Inflammatory macrophage treated with lipopolysaccharide for 4 hours (primary cell): ENCODE data around the gene IFNA5.
A peak's percentile ranks its signal among the peaks of the same experiment; 100 is the strongest.

Source experiments
- DNase-seq: peaks from one replicate; pipeline ENCODE4 v3.0.0-alpha.2; 2020

IFNA5 gene

DNA sequence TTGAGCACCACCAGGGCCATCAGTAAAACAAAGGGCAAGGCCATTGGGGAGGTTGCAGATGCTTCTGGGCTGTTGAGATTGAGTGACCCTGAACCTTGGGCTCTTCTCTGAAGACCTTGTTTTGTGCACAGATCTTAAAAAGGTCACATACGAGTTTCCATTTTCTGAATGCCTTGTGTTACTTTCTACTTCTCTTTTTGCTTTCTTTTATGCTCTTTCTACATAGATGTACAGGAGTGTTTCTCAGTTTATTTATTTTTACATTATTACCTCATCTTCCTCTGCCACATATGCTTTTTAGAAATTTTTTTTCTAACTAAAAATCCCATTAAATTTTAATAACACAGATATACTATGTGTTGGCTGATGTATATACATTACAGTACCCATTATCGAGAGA lies at the start of gene IFNA5:
Gene IFNA5, minus strand, starts transcription at position 101 of the 400 bp plus-strand sequence. Its CDS starts 57 bp downstream, at position 44.
- no peak for DNase-seq

DNA sequence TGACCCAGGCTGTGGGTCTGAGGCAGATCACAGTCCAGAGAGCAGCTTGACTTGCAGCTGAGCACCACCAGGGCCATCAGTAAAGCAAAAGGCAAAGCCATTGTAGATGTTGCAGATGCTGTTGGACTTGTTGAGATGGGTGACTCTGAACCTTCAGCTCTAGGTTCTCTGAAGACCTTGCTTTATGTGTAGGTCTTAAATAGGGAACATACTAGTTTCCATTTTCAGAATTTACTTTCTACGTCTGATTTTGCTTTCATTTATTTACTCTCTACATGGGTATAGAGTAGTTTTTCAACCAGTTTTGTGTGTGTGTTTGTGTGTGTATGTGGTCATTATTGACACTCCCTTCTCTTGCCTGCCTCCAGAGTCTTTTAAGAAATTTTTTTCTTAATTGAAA lies 45.7 kb upstream of the IFNA5 start, which contains the start of gene IFNA6:
Gene IFNA6, minus strand, starts transcription at position 101 of the 400 bp plus-strand sequence. Its CDS starts 0 bp downstream, at position 101.
- no peak for DNase-seq

GRCh38 chr9:21348430-21348970 lies 43.4 kb upstream of the IFNA5 start:
- DNase-seq, result no peak

DNA sequence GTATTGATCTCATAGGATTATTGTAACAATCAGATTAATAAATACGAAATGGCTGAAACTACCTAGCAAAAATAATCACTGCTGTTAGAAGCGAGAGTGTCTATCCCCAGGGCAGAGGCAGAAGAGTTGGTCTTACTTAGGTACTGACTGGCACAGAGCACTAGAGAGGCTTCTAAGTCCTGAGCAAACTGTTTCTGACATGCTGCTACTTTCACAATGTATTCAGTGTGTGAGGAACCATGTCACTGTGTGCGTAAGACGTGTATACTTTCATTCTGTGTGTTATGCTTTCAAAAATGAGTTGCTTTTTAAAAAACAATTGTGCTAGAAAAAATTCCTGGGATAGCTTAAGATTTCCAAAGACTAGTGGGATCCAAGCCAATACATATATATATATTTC lies 35.6 kb upstream of the IFNA5 start:
- DNase-seq, result no peak

GRCh38 chr9:21336457-21336856 lies 31.3 kb upstream of the IFNA5 start:
- no peak for DNase-seq

DNA sequence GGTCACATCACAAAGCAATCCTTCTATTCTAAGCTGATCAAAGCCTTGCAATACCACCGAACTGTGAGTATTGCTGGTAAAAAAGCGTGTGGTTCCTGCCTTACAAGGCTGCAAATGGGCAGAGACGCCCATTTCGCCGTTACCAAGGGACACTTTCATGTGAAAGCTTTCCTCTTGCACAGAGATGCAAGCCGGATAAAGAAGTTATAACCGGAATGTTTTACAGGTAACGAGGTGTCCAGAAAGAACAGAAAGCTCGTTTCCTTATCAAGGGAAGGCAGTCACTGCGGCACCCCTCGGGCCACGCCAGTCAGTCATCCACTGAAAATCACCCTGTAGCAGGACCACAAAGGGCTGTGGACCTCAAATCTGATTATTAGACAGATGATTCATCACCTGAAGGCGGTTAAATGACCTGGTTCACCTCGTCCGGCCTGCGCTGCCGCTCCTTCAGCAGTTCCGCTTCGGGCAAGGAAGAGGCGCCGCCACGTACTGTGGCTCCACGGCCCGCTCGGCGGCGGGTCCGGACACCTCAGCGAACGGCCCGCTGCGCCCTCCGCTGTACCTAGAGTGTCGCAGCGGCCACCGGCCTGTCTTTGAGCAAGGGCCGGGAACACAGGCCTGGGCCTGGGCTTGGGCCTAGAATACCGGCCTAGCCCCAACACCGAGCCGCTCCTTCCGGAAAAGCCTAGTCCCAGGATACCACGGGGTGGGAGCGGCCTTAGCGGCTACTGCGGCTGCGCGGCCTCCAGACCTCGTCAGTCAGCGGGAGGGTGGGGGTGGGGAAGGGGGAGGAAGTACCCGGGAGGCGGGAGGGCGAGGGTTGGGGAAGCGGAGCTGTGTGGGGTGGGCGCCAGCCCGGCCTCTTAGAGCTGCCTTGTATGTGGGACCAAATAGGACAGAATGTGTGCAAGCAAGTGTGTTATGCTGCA lies 29.9 kb upstream of the IFNA5 start, which contains the start of gene KLHL9:
Gene KLHL9, minus strand, starts transcription at position 704 of the 932 bp plus-strand sequence. Its CDS starts 545 bp downstream, at position 159.
- peak; percentile 92 for DNase-seq

DNA sequence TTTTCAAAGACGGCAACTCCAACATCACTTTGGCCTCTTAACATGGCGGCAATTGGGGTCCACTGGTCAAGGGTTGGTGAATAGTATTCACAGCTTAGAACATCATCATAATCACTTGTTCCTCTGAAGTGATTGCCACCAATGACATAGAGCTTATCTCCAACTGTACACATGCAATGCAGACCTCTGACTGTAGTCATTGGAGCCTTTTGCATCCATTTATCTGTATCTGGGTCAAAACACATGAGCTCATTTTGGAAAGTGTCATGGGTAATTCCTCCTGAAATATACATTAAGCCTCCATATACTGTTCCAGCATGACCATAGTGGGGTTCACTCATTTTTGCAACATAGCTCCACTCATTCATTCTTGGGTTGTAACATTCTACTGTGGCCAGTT lies 28.1 kb upstream of the IFNA5 start:
- no peak for DNase-seq

GRCh38 chr9:21331676-21332402 lies 26.7 kb upstream of the IFNA5 start:
- no peak for DNase-seq

GRCh38 chr9:21326526-21327139 lies 21.5 kb upstream of the IFNA5 start:
- peak; percentile 53 for DNase-seq

DNA sequence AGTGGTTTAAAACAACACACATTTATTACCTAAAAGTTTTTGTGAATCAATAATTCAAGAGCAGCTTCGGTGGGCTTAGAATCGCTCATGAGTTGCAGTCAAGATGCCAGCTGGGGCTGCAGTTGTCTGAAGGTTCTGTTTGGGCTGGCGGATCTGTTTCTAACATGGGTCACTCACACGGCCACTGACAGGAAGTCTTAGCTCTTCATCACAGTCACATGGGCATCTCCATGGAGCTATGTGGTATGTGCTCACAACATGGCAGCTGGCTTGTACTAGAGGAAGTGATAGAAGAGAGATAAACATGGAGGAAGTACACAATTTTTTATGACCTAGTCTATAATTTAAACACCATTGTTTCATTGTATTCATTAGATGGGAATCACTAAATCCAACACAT lies 18.9 kb upstream of the IFNA5 start:
- peak; percentile 38 for DNase-seq

DNA sequence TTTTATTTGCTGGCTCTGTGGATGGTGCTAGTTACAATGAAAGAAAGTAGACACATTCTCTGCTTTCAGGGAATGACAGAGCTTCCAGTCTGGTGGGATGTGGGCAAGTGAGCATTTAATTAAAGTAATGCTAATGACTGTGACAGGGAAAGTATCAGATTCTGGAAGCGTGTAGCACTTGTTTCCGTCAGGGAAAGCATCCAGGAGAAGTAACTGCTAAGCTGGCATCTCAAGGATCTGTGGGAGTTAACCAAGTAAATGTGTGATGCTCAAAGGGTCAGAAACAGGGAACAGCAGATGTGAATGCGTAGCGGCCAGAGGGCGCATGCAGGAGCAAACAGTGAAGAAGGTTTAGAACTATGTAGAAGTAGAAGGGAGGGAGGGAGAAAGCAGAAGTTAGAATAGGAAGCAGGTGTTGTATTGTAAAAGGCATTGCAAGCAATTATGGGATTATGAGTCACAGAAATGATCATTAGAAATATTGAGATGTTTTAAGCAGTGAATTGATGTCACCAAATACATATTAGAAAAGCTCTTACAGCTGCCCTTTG lies 17.9 kb upstream of the IFNA5 start:
- no peak for DNase-seq

DNA sequence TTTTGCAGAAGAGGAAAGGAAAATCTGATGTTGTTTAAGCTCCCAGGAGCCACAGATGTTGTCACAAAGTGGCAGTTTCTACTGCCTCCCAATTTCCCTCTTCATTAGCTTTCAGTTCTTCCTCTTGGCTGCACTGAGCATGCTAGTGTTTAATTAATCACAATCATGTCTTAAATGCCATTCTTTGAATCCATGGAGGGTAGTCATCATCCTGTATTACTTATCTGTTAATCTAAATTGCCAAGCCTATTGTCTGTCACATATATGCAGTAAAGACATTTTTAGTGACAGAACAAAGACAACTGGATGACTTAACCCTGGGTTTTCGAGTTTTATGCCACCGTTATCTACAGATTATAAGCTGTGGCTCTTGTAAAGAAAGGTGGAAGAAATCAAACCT lies 15.4 kb upstream of the IFNA5 start:
- peak; percentile 6 for DNase-seq

GRCh38 chr9:21317956-21318923 lies 13.1 kb upstream of the IFNA5 start:
- peak; percentile 52 for DNase-seq

DNA sequence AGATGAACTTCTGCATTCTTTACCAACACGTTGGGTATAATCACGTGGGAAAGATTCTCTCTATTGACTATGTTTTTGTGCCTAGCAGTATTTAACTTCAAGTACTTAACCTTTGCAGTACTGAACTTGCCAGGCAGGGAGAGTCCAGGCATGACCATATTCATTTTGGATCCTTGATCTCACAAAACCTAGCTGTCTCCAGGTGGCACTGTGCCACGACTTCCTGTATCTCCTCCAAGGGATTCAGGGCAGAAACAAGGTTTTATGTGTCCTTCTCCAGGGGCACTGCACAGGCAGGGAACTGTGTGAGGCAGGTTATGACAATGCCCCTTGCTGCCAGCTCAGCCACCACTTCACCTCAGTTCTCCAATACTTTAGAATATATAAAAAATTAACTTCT lies 11.7 kb upstream of the IFNA5 start:
- no peak for DNase-seq

GRCh38 chr9:21316032-21316842 lies 11.1 kb upstream of the IFNA5 start:
- no peak for DNase-seq

DNA sequence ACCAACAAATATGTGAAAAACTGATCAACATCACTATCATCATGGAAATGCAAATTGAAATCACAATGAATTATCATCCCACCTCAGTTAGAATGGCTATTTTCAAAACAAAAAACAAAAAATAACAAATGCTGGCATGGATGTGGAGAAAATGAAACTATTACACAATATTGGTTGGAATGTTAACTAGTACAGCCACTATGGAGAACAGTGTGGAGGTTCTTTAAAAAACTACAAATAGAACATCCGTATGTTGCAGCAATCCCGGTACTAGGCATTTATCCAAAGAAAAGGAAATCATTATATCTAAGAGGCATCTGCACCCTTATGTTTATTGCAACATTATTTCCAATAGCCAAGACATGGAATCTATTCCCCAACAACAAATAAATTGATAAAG lies 9.0 kb upstream of the IFNA5 start:
- no peak for DNase-seq

DNA sequence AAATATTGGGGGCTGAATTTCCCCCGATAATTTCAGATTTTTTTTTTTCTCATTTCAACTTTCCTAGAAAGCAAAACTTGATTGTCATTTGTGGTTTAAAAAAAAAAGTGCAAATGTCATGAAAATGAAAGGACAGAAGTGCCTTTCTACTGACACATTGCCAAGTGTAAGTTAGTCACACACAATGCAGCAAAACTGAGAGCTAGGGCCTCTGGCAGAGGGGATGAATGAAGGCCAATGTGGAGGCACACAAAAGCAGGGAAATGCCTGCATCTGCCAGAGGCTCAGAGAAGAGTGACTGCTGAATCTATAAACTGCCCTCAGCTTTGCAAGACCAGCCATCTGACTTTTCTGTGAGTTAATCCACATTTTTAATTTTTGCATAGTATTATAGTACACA lies 6.8 kb upstream of the IFNA5 start:
- no peak for DNase-seq

GRCh38 chr9:21295992-21296391 lies 9.1 kb downstream of the IFNA5 start:
- DNase-seq, result peak; percentile 41

DNA sequence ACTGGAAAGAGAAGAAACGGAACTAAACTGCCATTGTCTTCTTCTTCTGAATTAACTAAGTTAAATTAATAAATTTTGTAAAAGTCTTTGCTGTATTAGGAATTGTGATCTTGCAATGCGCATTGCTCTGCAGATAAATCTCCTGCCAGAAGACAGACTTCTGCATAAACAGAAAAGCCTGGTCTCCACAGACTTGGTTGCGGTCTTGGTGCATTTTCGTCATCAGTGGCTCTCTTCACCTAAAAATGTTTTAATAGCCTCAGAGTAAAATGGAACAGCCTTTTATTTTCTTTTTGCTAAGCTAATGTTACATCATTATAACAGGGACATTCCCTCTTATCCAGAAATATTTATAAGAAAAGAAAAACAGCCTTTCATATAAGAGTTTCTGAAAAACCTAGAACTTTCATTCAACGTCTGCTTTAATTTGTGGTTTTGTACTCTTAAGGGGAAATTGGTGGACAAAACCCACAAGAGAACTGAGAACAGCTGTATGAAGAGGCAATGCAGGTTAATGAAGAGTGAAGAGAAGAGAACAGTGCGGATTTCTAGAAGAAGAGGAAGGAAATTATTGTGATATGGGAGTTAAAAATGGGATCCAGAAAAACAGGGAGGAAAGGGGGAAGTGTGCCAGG lies 10.1 kb downstream of the IFNA5 start:
- DNase-seq, result peak; percentile 15

DNA sequence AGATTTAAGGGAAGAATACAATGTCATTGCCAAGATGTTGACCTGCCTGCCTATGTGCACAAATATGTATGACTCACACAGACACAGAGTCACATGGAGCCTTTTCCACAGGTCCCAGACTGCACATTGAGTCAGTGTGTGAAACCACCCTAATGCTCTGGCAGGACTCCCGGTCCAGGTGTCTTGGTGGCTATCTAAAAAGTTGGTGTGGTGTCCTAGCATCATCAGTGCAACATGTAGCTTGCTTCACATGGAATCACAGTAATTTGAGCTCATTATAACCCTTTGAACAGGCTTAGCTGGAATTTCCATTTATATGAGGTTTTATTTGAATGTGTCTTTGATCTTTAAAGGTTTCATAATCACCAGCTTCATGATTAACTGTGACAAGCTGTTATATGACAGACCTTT lies 10.7 kb downstream of the IFNA5 start:
- DNase-seq, result peak; percentile 15
